T-cell (primary cell): ENCODE measurements around the gene AKT1. TPM values are rescaled to one million over a fixed set of nuclear protein-coding genes. Genes with fewer than 3 reads are reported as not detected.

Experiments
- ATAC-seq, 4 experiments: fragments of 200-7000 bp in 3 of 4; fragments of 150-1000 bp in 1 of 4; cut with Tn5 transposase; replicated peaks in 1 of 4; 1 replicate in 3 of 4; 2 replicates in 1 of 4; pipeline ENCODE4 v1.10.0; 2021; ENCODE audit warnings: moderate library complexity in 3 of 4, mild to moderate bottlenecking in 2 of 4, moderate number of reproducible peaks in 1 of 4
- CTCF ChIA-PET, 2 donors: fragments of 300-600 bp; sonication (Branson Sonifier 250); formaldehyde crosslinking; loops; one replicate each; lab custom pipeline; 2022; ENCODE audit warnings: antibody characterized with exemption in 2 of 2; lab: Charles Lee
- POLR2A ChIA-PET, 2 donors: fragments of 300-600 bp; sonication (Branson Sonifier 250); formaldehyde crosslinking; loops; one replicate each; lab custom pipeline; 2022; ENCODE audit warnings: antibody characterized with exemption in 2 of 2; lab: Charles Lee
- DNase-seq, 35 experiments: peaks; one replicate each; pipeline versions ENCODE4 v3.0.0 to v3.0.0-alpha.2; 2013 to 2023
- H3K27ac ChIP-seq: one replicate; pipeline ENCODE4 v1.5.1; 2013; ENCODE audit warnings: low read length
- H3K27me3 ChIP-seq, 2 experiments: replicated peaks in 1 of 2; 1 replicate in 1 of 2; 2 replicates in 1 of 2; pipeline versions ENCODE4 v1.6.1 to v1.7.0; 2013; ENCODE audit warnings: low read length in 1 of 2, mixed read lengths in 1 of 2; ENCODE audit not compliant: control insufficient read depth in 2 of 2, insufficient read depth in 2 of 2; ENCODE audit errors: extremely low read depth in 1 of 2
- H3K36me3 ChIP-seq, 2 donors: 1 replicate in 1 of 2; 2 replicates in 1 of 2; pipeline versions ENCODE4 v1.6.1 to v1.7.0; 2013; ENCODE audit warnings: low read length in 1 of 2; ENCODE audit not compliant: control insufficient read depth in 2 of 2, insufficient read depth in 1 of 2; ENCODE audit errors: extremely low read depth in 1 of 2
- H3K4me1 ChIP-seq, 2 experiments: 1 replicate in 1 of 2; 2 replicates in 1 of 2; pipeline versions ENCODE4 v1.6.1 to v1.7.0; 2013; ENCODE audit warnings: low read length in 2 of 2, mixed read lengths in 1 of 2; ENCODE audit not compliant: insufficient read depth in 2 of 2, control insufficient read depth in 1 of 2; ENCODE audit errors: extremely low read depth in 1 of 2
- H3K4me3 ChIP-seq, 2 donors: 1 replicate in 1 of 2; 2 replicates in 1 of 2; pipeline versions ENCODE4 v1.5.1 to v1.7.0; 2013; ENCODE audit warnings: mild to moderate bottlenecking in 2 of 2, low read length in 1 of 2, moderate library complexity in 1 of 2; ENCODE audit not compliant: control insufficient read depth in 1 of 2; ENCODE audit errors: extremely low read depth in 1 of 2
- H3K9me3 ChIP-seq: 2 replicates; pipeline ENCODE4 v1.7.0; 2013
- H3K27ac Mint-ChIP-seq, 2 donors: one replicate each; pipeline ENCODE4 v1.8.0; 2020 to 2021; ENCODE audit warnings: mild to moderate bottlenecking in 2 of 2, mixed read lengths in 2 of 2
- H3K27me3 Mint-ChIP-seq, 2 donors: one replicate each; pipeline ENCODE4 v1.8.0; 2021 to 2022; ENCODE audit warnings: mixed read lengths in 2 of 2
- H3K36me3 Mint-ChIP-seq: one replicate; pipeline ENCODE4 v1.8.0; 2021; ENCODE audit warnings: mixed read lengths
- H3K4me1 Mint-ChIP-seq, 3 donors: one replicate each; pipeline ENCODE4 v1.8.0; 2020 to 2022; ENCODE audit warnings: mixed read lengths in 3 of 3, mild to moderate bottlenecking in 1 of 3
- H3K4me3 Mint-ChIP-seq, 3 donors: one replicate each; pipeline ENCODE4 v1.8.0; 2020 to 2022; ENCODE audit warnings: mild to moderate bottlenecking in 3 of 3, mixed read lengths in 3 of 3, moderate library complexity in 3 of 3
- H3K9me3 Mint-ChIP-seq, 3 donors: one replicate each; pipeline ENCODE4 v1.8.0; 2020 to 2022; ENCODE audit warnings: mixed read lengths in 3 of 3
- WGBS: methylation state at CpG from one replicate; pipeline ENCODE4 v1.1.5; 2013; ENCODE audit warnings: missing lambda C conversion rate; ENCODE audit not compliant: insufficient coverage; 5-methylcytosine and 5-hydroxymethylcytosine counted together
- total RNA-seq, 35 experiments: library from RNA in 6 of 35; stranded (reverse) in 6 of 35; fragments of 120-200 nt in 1 of 35; gene quantifications; one replicate each; pipeline versions ENCODE4 v1.2.1 to v1.2.4 and lab custom pipeline; 2013 to 2026

AKT1 gene
- total RNA-seq, 5 donors from 2014 or later (not counting 1 experiment from before 2014, with no cell fraction given), result 68.4 to 113 (median 99.7) TPM

GRCh38 chr14:104792101-104792884, 3.3 kb downstream of the AKT1 start:
- WGBS, result 96% methylated on average over 24 of the region's 25 CpGs
- Mint-ChIP-seq H3K4me3 (peak overlapping the region in 1 of 3 donors; percentile 91), H3K9me3 (no peaks in the 10 kb centered on the region), H3K27ac (no peak overlapping the region), H3K36me3 (peaks cover 3% of the 10 kb centered on the region), H3K27me3 (no peaks in the 10 kb centered on the region), H3K4me1 (peaks cover 39 to 56% (median 49%) of the 10 kb centered on the region in 3 donors)
- CTCF ChIA-PET, result no interaction called here
- DNase-seq (no peak), ATAC-seq (no peak)
- Histone ChIP-seq H3K27ac (no peak overlapping the region), H3K36me3 (peaks cover 5 to 26% of the 10 kb centered on the region in 2 donors), H3K4me3 (no peak overlapping the region), H3K9me3 (no peaks in the 10 kb centered on the region), H3K27me3 (no peaks in the 10 kb centered on the region), H3K4me1 (peaks cover 6 to 81% of the 10 kb centered on the region in 2 experiments)
- POLR2A ChIA-PET, result no interaction called here

GRCh38 chr14:104791425-104791824, 4.1 kb downstream of the AKT1 start:
- Mint-ChIP-seq H3K4me1 (peaks cover 39 to 58% (median 52%) of the 10 kb centered on the region in 3 donors), H3K9me3 (no peaks in the 10 kb centered on the region), H3K4me3 (no peak overlapping the region), H3K27ac (no peak overlapping the region), H3K36me3 (peaks cover 3% of the 10 kb centered on the region), H3K27me3 (no peaks in the 10 kb centered on the region)
- CTCF ChIA-PET, result no interaction called here
- Histone ChIP-seq H3K9me3 (no peaks in the 10 kb centered on the region), H3K27me3 (no peaks in the 10 kb centered on the region), H3K4me1 (peaks cover 6 to 88% of the 10 kb centered on the region in 2 experiments), H3K27ac (no peak overlapping the region), H3K4me3 (no peak overlapping the region), H3K36me3 (peaks cover 5 to 26% of the 10 kb centered on the region in 2 donors)
- DNase-seq (no peak), ATAC-seq (no peak)
- WGBS, result 100% methylated on average over 7 of the region's 9 CpGs
- POLR2A ChIA-PET, result no interaction called here

- DNase-seq (no peak), ATAC-seq (no peak)
- CTCF ChIA-PET, result interaction anchor here in 1 of 2 donors (0.6 kb wide), 1 partner anchor 655 kb away, joined by 6 read pairs; no protein-coding TSS in a partner anchor
- Mint-ChIP-seq H3K36me3 (peaks cover 3% of the 10 kb centered on the region), H3K27ac (no peak overlapping the region), H3K9me3 (no peaks in the 10 kb centered on the region), H3K4me3 (no peak overlapping the region), H3K4me1 (peaks cover 34 to 63% (median 48%) of the 10 kb centered on the region in 3 donors), H3K27me3 (no peaks in the 10 kb centered on the region)
- H3K4me1 ChIP-seq, result peaks cover 2 to 85% of the 10 kb centered on the region in 2 experiments
- no peak overlapping the region for H3K4me3 ChIP-seq
- H3K27ac ChIP-seq, result no peak overlapping the region
- no peaks in the 10 kb centered on the region for H3K9me3 ChIP-seq
- no peaks in the 10 kb centered on the region for H3K27me3 ChIP-seq
- WGBS, result 95% methylated on average over 17 of the region's 31 CpGs
- POLR2A ChIA-PET, result interaction anchor here in 1 of 2 donors (0.5 kb wide), 1 partner anchor 267 kb away, joined by 3 read pairs; no protein-coding TSS in a partner anchor
- H3K36me3 ChIP-seq, result peaks cover 5 to 26% of the 10 kb centered on the region in 2 donors
Observed at GRCh38 chr14:104789752-104790743, 5.5 kb downstream of the AKT1 start.

- ATAC-seq (no peak), DNase-seq (no peak)
- POLR2A ChIA-PET, result interaction anchor here (0.5 kb wide), 2 partner anchors 199 to 268 kb away, joined by 3 to 7 read pairs; no protein-coding TSS in a partner anchor
- Mint-ChIP-seq H3K4me3 (no peak overlapping the region), H3K4me1 (peaks cover 27 to 57% (median 41%) of the 10 kb centered on the region in 3 donors), H3K36me3 (peaks cover 3% of the 10 kb centered on the region), H3K9me3 (no peaks in the 10 kb centered on the region), H3K27ac (no peak overlapping the region), H3K27me3 (no peaks in the 10 kb centered on the region)
- Histone ChIP-seq H3K9me3 (no peaks in the 10 kb centered on the region), H3K36me3 (peaks cover 5 to 28% of the 10 kb centered on the region in 2 donors), H3K4me3 (no peak overlapping the region), H3K27me3 (no peaks in the 10 kb centered on the region), H3K4me1 (peaks cover under 1 to 84% of the 10 kb centered on the region in 2 experiments), H3K27ac (no peak overlapping the region)
- 91% methylated on average over 39 of the region's 39 CpGs for WGBS
- CTCF ChIA-PET, result no interaction called here
Observed at GRCh38 chr14:104788873-104789663, 6.5 kb downstream of the AKT1 start.

GRCh38 chr14:104788161-104788818, 7.3 kb downstream of the AKT1 start:
- WGBS, result 97% methylated on average over 4 of the region's 14 CpGs
- POLR2A ChIA-PET, result no interaction called here

More at GRCh38 chr14:104788161-104788818, 7.3 kb downstream of the AKT1 start:
- DNase-seq (no peak), ATAC-seq (no peak)
- H3K36me3 ChIP-seq, result peaks cover 4 to 28% of the 10 kb centered on the region in 2 donors
- H3K4me1 ChIP-seq, result peaks cover 0 to 79% of the 10 kb centered on the region in 2 experiments
- peak overlapping the region in 1 of 3 donors; percentile 20 for H3K4me3 Mint-ChIP-seq
- peaks cover 3% of the 10 kb centered on the region for H3K36me3 Mint-ChIP-seq
- no peaks in the 10 kb centered on the region for H3K27me3 ChIP-seq
- H3K27ac Mint-ChIP-seq, result no peak overlapping the region
- no peak overlapping the region for H3K4me3 ChIP-seq
- H3K9me3 Mint-ChIP-seq, result no peaks in the 10 kb centered on the region
- no peaks in the 10 kb centered on the region for H3K9me3 ChIP-seq
- peaks cover 19 to 49% (median 33%) of the 10 kb centered on the region in 3 donors for H3K4me1 Mint-ChIP-seq
- CTCF ChIA-PET, result interaction anchor here in 1 of 2 donors (0.6 kb wide), 1 partner anchor 118 kb away, joined by 3 read pairs; no protein-coding TSS in a partner anchor
- H3K27ac ChIP-seq, result no peak overlapping the region
- no peaks in the 10 kb centered on the region for H3K27me3 Mint-ChIP-seq
